HepG2 (cell line): ENCODE measurements around the gene FAM76A. TPM values are rescaled to one million over a fixed set of nuclear protein-coding genes. Genes with fewer than 3 reads are reported as not detected.

Experiments
- HNF4G ChIP-seq, 2 experiments: sonication (generic) in 1 of 2; formaldehyde crosslinking in 1 of 2; IDR thresholded peaks; 2 replicates each; pipeline versions ENCODE4 v1.4.0 to v1.6.1; 2011 to 2020; ENCODE audit warnings: borderline replicate concordance in 2 of 2, low read depth in 2 of 2, mild to moderate bottlenecking in 2 of 2, low read length in 1 of 2, missing genetic modification reagents in 1 of 2, moderate library complexity in 1 of 2
- KAT7 ChIP-seq: IDR thresholded peaks from 2 replicates; pipeline ENCODE4 v1.6.1; 2018; ENCODE audit warnings: borderline replicate concordance, missing compliant biosample characterization
- RAD21 ChIP-seq: fragments of 450-650 bp; formaldehyde crosslinking; IDR thresholded peaks from 2 replicates; pipeline ENCODE4 v1.5.0; 2020; ENCODE audit warnings: mild to moderate bottlenecking
- RBM22 ChIP-seq: fragments of 200-400 bp; formaldehyde crosslinking; optimal IDR thresholded peaks from 2 replicates; pipeline ENCODE3; 2017; ENCODE audit warnings: mild to moderate bottlenecking, low read length, moderate library complexity
- SKI ChIP-seq: fragments of 450-650 bp; IDR thresholded peaks from one replicate; pipeline ENCODE4 v1.6.1; 2018; ENCODE audit warnings: mild to moderate bottlenecking; ENCODE audit not compliant: partially characterized antibody
- SOX6 ChIP-seq, 2 experiments: fragments of 450-650 bp in 1 of 2; sonication (generic) in 1 of 2; formaldehyde crosslinking in 1 of 2; IDR thresholded peaks; 2 replicates each; pipeline versions ENCODE4 v1.4.0 to v1.6.1; 2017 to 2020; ENCODE audit warnings: antibody characterized with exemption in 1 of 2, mild to moderate bottlenecking in 1 of 2, missing genetic modification reagents in 1 of 2
- TEAD3 ChIP-seq: optimal IDR thresholded peaks from 2 replicates; pipeline ENCODE3; 2016; ENCODE audit warnings: borderline replicate concordance
- THAP11 ChIP-seq: IDR thresholded peaks from 2 replicates; pipeline ENCODE4 v1.6.1; 2016; ENCODE audit warnings: missing biosample characterization, missing genetic modification reagents
- THYN1 ChIP-seq: sonication (generic); formaldehyde crosslinking; IDR thresholded peaks from 2 replicates; pipeline ENCODE4 v1.8.1; 2023; ENCODE audit warnings: low read depth, mild to moderate bottlenecking, moderate library complexity, missing genetic modification reagents, borderline replicate concordance
- XRCC5 ChIP-seq: fragments of 200-400 bp; formaldehyde crosslinking; optimal IDR thresholded peaks from 2 replicates; pipeline ENCODE3; 2017; ENCODE audit warnings: mild to moderate bottlenecking, low read length
- ZFP36L1 ChIP-seq: sonication (generic); formaldehyde crosslinking; IDR thresholded peaks from 2 replicates; pipeline ENCODE4 v1.8.0; 2022; ENCODE audit warnings: mild to moderate bottlenecking, missing genetic modification reagents, moderate library complexity
- ZHX2 ChIP-seq, 2 experiments: sonication (generic) in 1 of 2; formaldehyde crosslinking in 1 of 2; IDR thresholded peaks; 2 replicates each; pipeline versions ENCODE4 v1.6.1 to v1.9.0; 2014 to 2022; ENCODE audit warnings: antibody characterized with exemption in 1 of 2, borderline replicate concordance in 1 of 2, inconsistent platforms in 1 of 2, low read depth in 1 of 2, missing genetic modification reagents in 1 of 2
- ZNF558 ChIP-seq: sonication (generic); formaldehyde crosslinking; IDR thresholded peaks from 2 replicates; pipeline ENCODE4 v1.9.0; 2022; ENCODE audit warnings: mild to moderate bottlenecking, missing genetic modification reagents, borderline replicate concordance
- ZNF567 ChIP-seq: sonication (generic); formaldehyde crosslinking; IDR thresholded peaks from 2 replicates; pipeline ENCODE4 v1.8.1; 2023; ENCODE audit warnings: mild to moderate bottlenecking, missing genetic modification reagents, borderline replicate concordance
- ZNF646 ChIP-seq: sonication (generic); formaldehyde crosslinking; IDR thresholded peaks from 2 replicates; pipeline ENCODE4 v1.9.0; 2021; ENCODE audit warnings: mild to moderate bottlenecking, missing genetic modification reagents
- polyA plus RNA-seq, 8 experiments: library from polyadenylated mRNA; depleted of rRNA in 3 of 8; stranded (reverse) in 7 of 8; unstranded in 1 of 8; fragments of >200 nt; fragmentation: Illumina TruSeq in 4 of 8; extraction: Trizol in 4 of 8; gene quantifications; 2 replicates each; pipeline versions ENCODE4 v1.2.1 to v1.2.3, GENCODE V29; 2011 to 2016; ENCODE audit warnings: low read depth in 4 of 8, missing spikeins in 1 of 8, mixed read lengths in 1 of 8; ENCODE audit not compliant: insufficient read depth in 1 of 8
- total RNA-seq, 5 experiments: library from RNA; depleted of rRNA; stranded (reverse); fragments of >200 nt; fragmentation: Illumina TruSeq; extraction: Trizol; gene quantifications; 2 replicates each; pipeline ENCODE4 v1.2.3, GENCODE V29; 2016; ENCODE audit warnings: low read depth in 1 of 5

FAM76A gene
- total and polyA plus RNA-seq, 2 of the 13 experiments (the other 11 are each of a cell fraction or from before 2014, with no cell fraction given): 4.2 to 15.7 TPM

DNA sequence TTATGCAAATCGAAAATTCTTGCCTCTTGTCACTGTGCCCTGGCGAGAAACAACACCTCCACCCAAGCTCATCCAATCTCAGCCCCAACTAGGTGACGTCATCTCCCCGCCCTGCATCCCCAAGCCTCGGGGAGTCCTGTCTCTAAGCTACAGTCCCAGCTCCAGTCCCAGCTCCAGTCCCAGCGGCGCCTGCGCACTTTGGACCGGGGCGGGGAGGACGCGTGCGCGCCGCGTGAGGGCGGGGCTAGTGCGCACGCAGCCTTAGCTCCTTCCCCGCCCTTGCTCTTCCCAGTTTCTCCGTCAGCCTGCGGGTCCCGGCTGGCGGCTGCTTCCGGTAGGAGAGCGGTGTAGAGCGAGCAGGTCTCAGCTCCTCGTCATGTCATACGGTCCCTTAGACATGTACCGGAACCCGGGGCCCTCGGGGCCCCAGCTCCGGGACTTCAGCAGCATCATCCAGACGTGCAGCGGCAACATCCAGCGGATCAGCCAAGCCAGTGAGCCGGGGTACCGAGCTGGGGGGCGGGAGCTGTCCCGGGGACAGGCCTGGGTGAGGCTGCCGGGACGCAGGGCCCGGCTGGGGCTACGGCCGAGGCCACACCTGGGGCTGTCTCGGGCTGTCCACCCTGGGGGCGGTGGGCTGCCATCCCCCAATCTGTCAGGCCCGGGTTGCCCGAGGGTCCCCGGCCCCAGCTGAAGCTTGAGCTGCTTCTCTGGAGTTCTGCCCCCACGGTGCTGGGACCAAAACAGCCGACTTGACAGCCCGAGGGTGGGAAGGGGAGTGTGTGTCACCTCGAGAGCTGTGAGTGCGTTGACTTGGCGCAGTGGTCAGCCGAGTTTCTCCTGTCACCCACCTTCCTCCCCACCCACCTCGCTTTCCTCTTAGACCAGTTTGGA is 47.4 kb downstream of the FAM76A start, which contains the start of gene STX12 (continued):
- no peak for TF ChIP-seq SOX6 (IDR thresholded peaks at IDR 0.05)
- 0 out of 2 replicates have a peak, but pooled peaks have one; percentile 23 for TF ChIP-seq SOX6 (CRISPR knock-in tag; IDR thresholded peaks at IDR 0.05)
- TF ChIP-seq THAP11 (CRISPR knock-in tag): peak; percentile 80
- TF ChIP-seq HNF4G (IDR thresholded peaks at IDR 0.05; ENCODE audit: borderline replicate concordance, low read depth, low read length): no peak
- TF ChIP-seq HNF4G (CRISPR knock-in tag; IDR thresholded peaks at IDR 0.05; ENCODE audit: borderline replicate concordance, low read depth): no peak
- TF ChIP-seq THYN1: no peak
- no peak for TF ChIP-seq KAT7 (CRISPR knock-in tag)
- TF ChIP-seq ZNF646 (CRISPR knock-in tag): no peak
- peak; percentile 29; the same call in 1 of the 2 replicates for TF ChIP-seq ZNF558 (CRISPR knock-in tag)
- TF ChIP-seq RAD21: 0 out of 2 replicates have a peak, but pooled peaks have one; percentile 28
- TF ChIP-seq ZFP36L1 (CRISPR knock-in tag): no peak
- no peak for TF ChIP-seq RBM22
- no peak for TF ChIP-seq ZNF567 (CRISPR knock-in tag)
- TF ChIP-seq SKI: no peak
- TF ChIP-seq XRCC5: peak; percentile 33
- peak; percentile 51; the same call in 1 of the 2 replicates for TF ChIP-seq ZHX2 (IDR thresholded peaks at IDR 0.05; ENCODE audit: low read depth)
- TF ChIP-seq ZHX2 (CRISPR knock-in tag; IDR thresholded peaks at IDR 0.05; ENCODE audit: borderline replicate concordance): no peak
- TF ChIP-seq TEAD3 (CRISPR knock-in tag): peak; percentile 5
